ENCODE results near the gene PRKCE. TPM values are rescaled to one million over a fixed set of nuclear protein-coding genes. Genes with fewer than 3 reads are reported as not detected.

The PRKCE gene
- total RNA-seq, 1 experiment from 2014 or later, result 5.3 TPM

DNA sequence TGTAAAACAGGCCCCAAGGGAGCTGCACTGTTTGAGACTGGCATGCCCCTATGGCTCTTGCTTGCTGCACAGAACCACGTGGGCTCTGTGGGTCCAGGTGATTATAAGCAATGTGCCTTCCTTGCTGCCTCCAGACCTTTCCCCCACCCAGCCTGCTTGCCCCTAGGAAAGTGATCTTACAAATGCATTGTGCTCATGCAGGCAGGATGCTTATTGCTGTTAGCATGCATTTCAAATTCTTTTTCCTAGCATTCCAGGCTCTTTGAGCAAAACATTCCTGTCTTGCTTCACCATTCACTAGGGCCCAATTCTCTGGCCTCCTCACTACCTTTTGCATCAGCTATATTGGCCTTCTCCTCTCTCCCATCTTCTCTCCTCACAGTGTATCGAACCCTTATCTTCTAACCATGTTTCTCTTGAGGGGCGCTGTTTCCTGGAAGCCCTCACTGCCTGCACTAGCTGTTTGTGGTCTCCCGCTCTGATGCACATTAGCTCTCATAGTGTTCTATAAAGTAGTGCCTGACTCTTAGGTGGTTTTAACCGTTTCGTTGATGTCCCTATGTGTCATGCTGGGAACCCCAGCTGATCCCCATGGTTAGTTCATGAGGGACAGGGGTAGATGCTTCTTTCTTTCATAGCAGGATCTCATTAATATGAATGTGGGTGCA, 492.8 kb downstream of the PRKCE start:
- no peak for DNase-seq (ENCODE audit: low read depth)
- in situ Hi-C loops (cut with HindIII; ENCODE audit: low pct_unique_long_range_greater_than_20kb, low sequenced_read_pairs), result no loop called here

DNA sequence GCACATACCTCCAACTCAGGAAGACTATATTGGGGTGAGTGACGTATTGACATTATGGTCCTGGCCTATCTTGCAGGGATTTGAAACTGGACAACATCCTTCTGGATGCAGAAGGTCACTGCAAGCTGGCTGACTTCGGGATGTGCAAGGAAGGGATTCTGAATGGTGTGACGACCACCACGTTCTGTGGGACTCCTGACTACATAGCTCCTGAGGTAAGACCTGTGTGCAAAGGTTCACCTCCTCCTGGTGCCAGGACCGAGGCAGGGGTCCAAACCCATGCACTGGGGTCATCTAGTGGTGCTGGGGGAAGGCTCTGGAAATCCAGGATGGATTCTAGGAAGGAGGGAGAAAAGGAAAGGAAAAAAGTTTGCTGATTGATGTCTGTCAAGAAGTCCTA, 493.5 kb downstream of the PRKCE start:
- no peak for DNase-seq (ENCODE audit: low read depth)
- in situ Hi-C loops (cut with HindIII; ENCODE audit: low pct_unique_long_range_greater_than_20kb, low sequenced_read_pairs), result no loop called here

- in situ Hi-C loops (cut with HindIII; ENCODE audit: low pct_unique_long_range_greater_than_20kb, low sequenced_read_pairs), result no loop called here
- DNase-seq (ENCODE audit: low read depth), result no peak
Observed at GRCh38 chr2:46145840-46146239, 494.4 kb downstream of the PRKCE start.

- no peak for DNase-seq (ENCODE audit: low read depth)
- in situ Hi-C loops (cut with HindIII; ENCODE audit: low pct_unique_long_range_greater_than_20kb, low sequenced_read_pairs), result no loop called here
Observed at GRCh38 chr2:46146866-46147502, 495.5 kb downstream of the PRKCE start.

DNA sequence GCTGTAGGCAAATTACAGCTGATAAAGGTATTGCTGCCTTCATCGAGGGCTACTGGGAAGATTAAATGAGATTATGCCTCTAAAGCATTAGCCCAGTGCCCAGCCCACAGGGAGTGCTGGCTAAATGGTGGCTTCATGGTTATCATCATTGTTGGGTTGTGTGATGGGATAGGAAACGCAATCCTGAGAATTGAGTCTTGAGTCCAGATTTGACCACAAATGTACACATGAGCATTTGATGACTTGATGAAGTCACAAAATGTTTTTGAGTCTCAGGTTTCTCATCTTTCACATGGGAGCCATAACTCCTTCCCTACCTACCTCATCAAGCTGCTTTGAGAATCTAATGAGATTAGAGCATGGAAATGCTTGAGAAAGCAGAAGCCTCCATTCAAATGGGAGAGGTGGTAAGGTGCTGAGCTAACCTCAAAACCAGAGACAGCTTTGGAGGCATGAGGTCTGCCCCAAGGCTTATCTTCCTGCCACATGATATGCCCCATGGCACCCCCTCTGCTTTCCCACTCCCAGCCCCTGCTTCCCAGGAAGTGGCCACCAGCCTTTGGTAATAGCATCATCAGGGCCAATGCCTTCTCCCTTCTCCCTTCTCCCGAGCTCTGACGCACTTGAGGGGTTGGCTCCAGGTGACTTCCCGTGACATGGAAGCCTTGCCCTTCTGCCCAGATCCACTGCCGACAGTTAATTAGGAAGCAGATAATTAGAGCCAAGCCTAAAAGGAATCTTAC, 496.3 kb downstream of the PRKCE start:
- in situ Hi-C loops (cut with HindIII; ENCODE audit: low pct_unique_long_range_greater_than_20kb, low sequenced_read_pairs), result no loop called here
- no peak for DNase-seq (ENCODE audit: low read depth)

- no peak for DNase-seq (ENCODE audit: low read depth)
- in situ Hi-C loops (cut with HindIII; ENCODE audit: low pct_unique_long_range_greater_than_20kb, low sequenced_read_pairs), result no loop called here
Observed at GRCh38 chr2:46148369-46148736, 496.9 kb downstream of the PRKCE start.

GRCh38 chr2:46150445-46150955, 499.0 kb downstream of the PRKCE start:
- in situ Hi-C loops (cut with HindIII; ENCODE audit: low pct_unique_long_range_greater_than_20kb, low sequenced_read_pairs), result no loop called here
- no peak for DNase-seq (ENCODE audit: low read depth)

- in situ Hi-C loops (cut with HindIII; ENCODE audit: low pct_unique_long_range_greater_than_20kb, low sequenced_read_pairs), result no loop called here
- no peak for DNase-seq (ENCODE audit: low read depth)
Observed at GRCh38 chr2:46151577-46151976, 500.1 kb downstream of the PRKCE start.

GRCh38 chr2:46153996-46154753, 502.7 kb downstream of the PRKCE start:
- in situ Hi-C loops (cut with HindIII; ENCODE audit: low pct_unique_long_range_greater_than_20kb, low sequenced_read_pairs), result no loop called here
- DNase-seq (ENCODE audit: low read depth), result no peak

DNA sequence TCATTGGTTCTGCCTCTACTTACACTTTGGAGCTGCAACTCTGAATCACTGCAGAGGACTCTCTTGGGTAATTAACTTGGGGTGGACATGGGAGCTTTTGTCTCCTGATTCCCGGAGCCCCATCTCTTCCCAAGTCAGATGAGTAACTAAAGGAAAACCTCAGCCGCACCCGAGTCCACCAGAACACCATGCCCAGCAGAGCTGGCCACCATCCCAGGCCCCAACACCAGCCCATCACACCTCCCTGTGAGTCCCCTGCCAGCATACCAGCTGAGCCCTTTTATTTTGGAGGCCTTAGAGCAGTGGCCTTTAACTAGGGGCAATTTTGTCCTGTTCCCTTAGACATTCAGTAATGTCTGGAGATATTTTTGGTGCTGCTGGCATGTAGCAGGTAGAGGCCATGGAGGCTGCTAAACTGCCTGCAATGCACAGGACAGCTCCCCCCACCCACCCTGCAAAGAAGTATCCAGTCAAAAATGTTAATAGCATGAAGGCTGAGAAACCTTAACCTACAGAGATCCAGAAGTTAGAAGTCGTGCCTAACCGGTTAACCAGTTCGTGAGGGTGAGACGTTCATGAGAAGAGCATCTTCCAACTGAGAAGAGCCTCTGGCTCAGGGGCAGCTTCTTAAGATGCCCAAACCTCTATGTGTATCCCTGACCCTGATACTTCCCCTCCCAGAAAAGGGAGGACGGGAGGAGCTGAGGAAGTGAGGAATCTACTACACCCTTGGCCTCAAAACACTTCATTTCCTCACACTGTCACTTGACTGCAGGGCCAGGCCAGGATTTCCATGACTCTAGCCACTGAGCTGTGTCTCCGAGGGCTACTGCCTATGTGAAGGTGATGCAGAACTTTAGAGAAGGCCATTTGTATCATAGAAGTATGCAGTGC, 505.8 kb downstream of the PRKCE start:
- in situ Hi-C loops (cut with HindIII; ENCODE audit: low pct_unique_long_range_greater_than_20kb, low sequenced_read_pairs), result no loop called here
- DNase-seq (ENCODE audit: low read depth), result no peak

DNA sequence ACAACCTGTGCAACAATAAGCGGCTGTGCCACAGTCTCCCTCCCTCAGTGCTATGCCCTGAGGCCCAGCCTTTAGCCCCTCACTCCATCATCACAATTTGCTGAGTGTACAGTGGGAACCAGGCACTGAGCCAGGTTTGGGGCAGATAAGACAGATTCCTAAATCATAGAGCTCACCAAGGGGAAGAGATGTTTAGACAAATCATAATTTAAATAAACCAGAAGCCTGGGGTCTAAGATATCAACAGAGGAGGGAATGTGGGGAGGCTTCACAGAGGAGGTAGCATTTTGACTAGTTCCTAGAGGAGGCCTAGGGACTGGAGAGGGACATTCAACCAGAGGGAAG, 506.5 kb downstream of the PRKCE start:
- in situ Hi-C loops (cut with HindIII; ENCODE audit: low pct_unique_long_range_greater_than_20kb, low sequenced_read_pairs), result no loop called here
- no peak for DNase-seq (ENCODE audit: low read depth)

DNA sequence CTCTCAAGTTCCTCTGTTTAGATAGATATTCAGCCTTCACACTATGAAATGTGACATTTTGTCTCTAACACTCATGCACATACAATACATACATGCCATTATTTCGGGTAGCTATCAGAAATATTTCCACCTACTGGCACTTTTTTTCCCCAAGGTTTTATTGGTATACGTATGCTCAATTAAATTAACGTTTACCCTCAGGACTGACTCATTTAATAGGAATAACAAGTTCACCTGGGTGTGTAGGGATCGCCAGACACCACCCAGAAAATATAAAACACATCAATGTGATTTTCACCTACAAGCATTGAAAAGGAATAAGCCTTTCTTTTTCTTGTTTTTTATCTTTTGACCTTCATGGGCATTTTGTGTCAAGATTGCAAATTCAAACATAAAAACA, 507.2 kb downstream of the PRKCE start:
- in situ Hi-C loops (cut with HindIII; ENCODE audit: low pct_unique_long_range_greater_than_20kb, low sequenced_read_pairs), result no loop called here
- DNase-seq (ENCODE audit: low read depth), result no peak

DNA sequence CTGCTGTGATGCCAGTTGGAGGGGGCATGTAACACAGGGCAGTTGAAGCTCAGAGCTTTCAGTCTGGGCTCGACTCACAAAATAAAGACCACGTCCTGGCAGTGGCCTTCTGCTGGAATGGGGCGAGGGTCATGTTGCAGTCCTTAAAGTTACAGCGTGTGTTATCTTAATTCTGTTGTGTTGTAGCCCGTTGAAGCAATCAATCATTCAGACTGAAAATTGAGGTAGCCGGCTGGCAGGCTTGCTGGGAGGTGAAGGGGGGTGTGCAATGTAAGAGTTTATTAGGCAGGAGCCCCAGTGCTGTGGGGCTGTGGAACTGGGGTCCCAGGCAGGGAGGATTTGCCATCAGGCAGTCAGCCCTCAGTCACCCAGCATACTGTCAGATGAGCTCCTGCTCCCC, 508.9 kb downstream of the PRKCE start:
- in situ Hi-C loops (cut with HindIII; ENCODE audit: low pct_unique_long_range_greater_than_20kb, low sequenced_read_pairs), result no loop called here

GRCh38 chr2:46161315-46161714, 509.8 kb downstream of the PRKCE start:
- in situ Hi-C loops (cut with HindIII; ENCODE audit: low pct_unique_long_range_greater_than_20kb, low sequenced_read_pairs), result no loop called here
- DNase-seq (ENCODE audit: low read depth), result no peak

More for the DNA sequence above, 508.9 kb downstream of the PRKCE start:
- no peak for DNase-seq (ENCODE audit: low read depth)

DNA sequence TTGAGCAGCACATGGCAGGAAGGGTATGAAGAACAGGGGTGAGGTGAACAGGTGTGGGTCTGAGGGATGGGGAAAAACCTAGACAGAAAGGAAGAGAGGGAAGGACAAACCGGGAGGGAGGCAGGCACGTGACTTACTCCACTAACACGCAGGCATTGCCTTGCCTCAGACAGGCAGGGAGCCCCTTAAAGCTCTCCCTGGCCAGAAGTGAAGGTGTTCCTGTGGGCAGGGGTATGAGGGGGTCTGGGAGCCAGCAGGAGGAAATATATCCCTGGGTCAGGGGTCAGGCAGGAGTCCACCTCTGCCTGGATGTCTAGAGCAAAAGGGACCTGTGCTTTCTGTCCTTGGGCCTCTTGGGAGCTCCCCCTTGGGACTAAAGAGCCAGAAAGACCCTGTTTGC, 510.4 kb downstream of the PRKCE start:
- DNase-seq (ENCODE audit: low read depth), result no peak
- in situ Hi-C loops (cut with HindIII; ENCODE audit: low pct_unique_long_range_greater_than_20kb, low sequenced_read_pairs), result no loop called here

DNA sequence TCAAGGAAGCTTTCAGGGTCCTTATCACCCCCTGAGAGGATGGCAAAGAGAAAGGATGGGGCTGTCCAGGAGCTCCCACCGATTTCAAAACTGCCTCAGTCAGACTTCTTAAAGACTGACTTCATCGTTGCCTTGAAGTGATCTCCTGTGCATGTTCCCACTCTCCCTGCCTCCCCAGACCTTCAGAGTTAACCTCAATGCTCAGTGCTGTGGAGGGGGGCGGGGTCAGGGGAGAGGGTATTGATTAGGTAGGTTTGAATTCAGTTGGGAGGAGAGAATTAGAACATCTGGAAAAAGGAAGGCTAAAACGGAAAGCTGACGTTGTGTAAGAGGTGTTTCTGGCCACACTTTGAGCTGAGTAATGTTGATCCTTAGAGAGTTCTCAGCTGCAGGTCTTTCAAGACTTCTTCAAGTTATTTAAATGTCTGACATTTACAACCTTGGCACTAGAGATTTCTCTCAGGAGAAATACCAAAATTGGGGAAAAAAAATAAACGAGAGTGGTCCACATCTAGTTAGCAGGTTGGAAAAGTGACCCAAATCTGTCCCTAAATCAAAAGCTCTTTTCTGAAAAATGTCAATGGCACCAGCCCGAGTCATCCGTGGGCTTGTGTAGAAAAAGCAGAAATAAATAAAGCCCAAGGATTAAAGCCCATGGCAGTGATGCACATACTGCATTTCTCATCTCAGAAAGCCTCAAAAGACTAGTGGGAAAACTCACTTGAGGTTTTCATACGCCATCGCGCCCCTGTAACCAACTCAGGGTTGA, 511.0 kb downstream of the PRKCE start:
- in situ Hi-C loops (cut with HindIII; ENCODE audit: low pct_unique_long_range_greater_than_20kb, low sequenced_read_pairs), result no loop called here

DNA sequence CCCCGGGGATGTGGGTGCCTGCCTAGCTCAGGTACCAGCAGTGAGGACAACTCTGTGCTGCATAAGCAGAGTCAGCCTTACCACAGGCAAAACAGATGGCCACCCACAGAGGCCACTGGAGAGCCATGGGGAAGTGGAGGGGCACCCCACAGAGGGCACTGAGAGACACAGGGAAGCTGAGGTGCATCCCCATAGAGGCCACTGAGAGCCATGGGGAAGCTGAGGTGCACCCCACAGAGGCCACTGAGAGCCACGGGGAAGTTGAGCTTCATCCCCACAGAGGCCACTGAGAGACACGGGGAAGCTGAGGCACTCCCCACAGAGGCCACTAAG, 511.6 kb downstream of the PRKCE start:
- DNase-seq (ENCODE audit: low read depth), result no peak
- in situ Hi-C loops (cut with HindIII; ENCODE audit: low pct_unique_long_range_greater_than_20kb, low sequenced_read_pairs), result no loop called here

More for the DNA sequence above, 511.0 kb downstream of the PRKCE start:
- DNase-seq (ENCODE audit: low read depth), result no peak
